Heart right ventricle (tissue), 16 donors: ENCODE results near the gene CGNL1. TPM values are rescaled to one million over a fixed set of nuclear protein-coding genes. Genes with fewer than 3 reads are reported as not detected.
A peak's percentile ranks its signal among the peaks of the same experiment; 100 is the strongest.

Source experiments
- ATAC-seq, 8 donors: fragments of 200-7000 bp; cut with Tn5 transposase; one replicate each; pipeline ENCODE4 v1.9.1; 2020; ENCODE audit warnings: mild to moderate bottlenecking in 8 of 8, moderate library complexity in 8 of 8, moderate number of reproducible peaks in 1 of 8
- DNase-seq, 2 donors: peaks; one replicate each; pipeline ENCODE4 v3.0.0-alpha.2; 2020
- H3K27ac ChIP-seq, 10 donors: fragments of 200-600 bp; sonication (generic) in 2 of 10; one replicate each; pipeline versions ENCODE4 v1.5.0 to v1.8.0; 2020 to 2022; ENCODE audit warnings: mild to moderate bottlenecking in 3 of 10
- H3K27me3 ChIP-seq, 7 donors: fragments of 200-600 bp; one replicate each; pipeline ENCODE4 v1.8.0; 2021 to 2022; ENCODE audit warnings: mild to moderate bottlenecking in 2 of 7
- H3K36me3 ChIP-seq, 9 donors: fragments of 200-600 bp; sonication (generic) in 1 of 9; one replicate each; pipeline versions ENCODE4 v1.5.0 to v1.8.0; 2020 to 2022; ENCODE audit warnings: mild to moderate bottlenecking in 2 of 9
- H3K4me1 ChIP-seq, 9 donors: fragments of 200-600 bp; sonication (generic) in 1 of 9; one replicate each; pipeline versions ENCODE4 v1.5.0 to v1.8.0; 2020 to 2022; ENCODE audit warnings: mild to moderate bottlenecking in 4 of 9
- H3K4me3 ChIP-seq, 10 donors: fragments of 200-600 bp; sonication (generic) in 2 of 10; one replicate each; pipeline versions ENCODE4 v1.5.0 to v1.8.0; 2020 to 2022; ENCODE audit warnings: mild to moderate bottlenecking in 7 of 10, moderate library complexity in 2 of 10
- H3K9me3 ChIP-seq, 11 donors: fragments of 200-600 bp in 10 of 11; sonication (generic) in 2 of 11; one replicate each; pipeline versions ENCODE4 v1.5.0 to v1.8.0; 2013 to 2022; ENCODE audit warnings: mild to moderate bottlenecking in 2 of 11, control low read depth in 1 of 11, moderate library complexity in 1 of 11
- WGBS, 2 donors: extraction: QIAGEN DNeasy Blood & Tissue Kit; methylation state at CpG; one replicate each; pipeline ENCODE4 v1.1.7; 2013; ENCODE audit warnings: inconsistent platforms in 1 of 2; 5-methylcytosine and 5-hydroxymethylcytosine counted together
- intact Hi-C, 10 donors: fragments of 100-400 bp; cut with DNase I; formaldehyde crosslinking; loops; one replicate each; pipeline versions ENCODE4 v1.11.1 to v1.14.2; 2022
- polyA plus RNA-seq, 2 donors: library from polyadenylated mRNA; stranded (reverse); fragments of 200-250 nt; gene quantifications; one replicate each; pipeline ENCODE4 v1.2.3, GENCODE V29; 2013
- total RNA-seq, 10 donors: library from RNA; stranded (reverse); fragmentation: NEBNext Ultra II Directional in 3 of 10; extraction: Animal tissue kit (Norgen Biotek cat#: 25700) in 3 of 10; gene quantifications; one replicate each; pipeline versions ENCODE4 v1.2.1 to v1.2.4, GENCODE V29; 2021 to 2023
- TF ChIP-seq, protein P1 (sequence below), 9 donors: fragments of 200-600 bp; sonication (generic) in 2 of 9; IDR thresholded peaks; one replicate each; pipeline versions ENCODE4 v1.5.0 to v1.8.0; 2021 to 2022; ENCODE audit warnings: antibody characterized with exemption in 9 of 9, mild to moderate bottlenecking in 5 of 9, moderate library complexity in 1 of 9
- donor health status: Arrhythmogenic right ventricular cardiomyopathy.
- donor health status: ischemic (EF 13 %, LVEDD 7.1; RV severe dilation, severe dysfunction).
- donor health status: healthy with polysubstance abuse.
- donor health status: DM: no; HTN: yes; CAD: no.
- donor health status: DM: no; HTN: no; CAD: no.
- donor health status: ischemic (EF 25% LVEDD 6.9; RV normal size, moderate dysfunction).
- donor health status: ischemic (EF 25% LVEDD 5.7; RV mildly dilated, moderate dysfunction).
- donor health status: healthy.
- donor health status: DM: yes; HTN: yes; CAD: no.
- donor health status: Ischemic cardiomyopathy.
- donor health status: ischemic (EF 35%, LVEDD 5.7; RV mildly dilated, moderate dysfunction).
- donor health status: nonischemic (EF 11% LVEDD 7.7; RV severe dilation, severe dysfunction).
- donor health status: DM: yes; HTN: yes; CAD: no.
- donor health status: PGD.
- donor health status: ischemic (EF 29% LVEDD 5.4; RV normal size, mild dysfunction).
- donor health status: nonischemic (EF 23%, LVEDD 6.1; RV moderate dilation, normal function).

Gene CGNL1
- total and polyA plus RNA-seq, 12 donors = 2.7 to 42.9 (median 33.7) TPM

DNA sequence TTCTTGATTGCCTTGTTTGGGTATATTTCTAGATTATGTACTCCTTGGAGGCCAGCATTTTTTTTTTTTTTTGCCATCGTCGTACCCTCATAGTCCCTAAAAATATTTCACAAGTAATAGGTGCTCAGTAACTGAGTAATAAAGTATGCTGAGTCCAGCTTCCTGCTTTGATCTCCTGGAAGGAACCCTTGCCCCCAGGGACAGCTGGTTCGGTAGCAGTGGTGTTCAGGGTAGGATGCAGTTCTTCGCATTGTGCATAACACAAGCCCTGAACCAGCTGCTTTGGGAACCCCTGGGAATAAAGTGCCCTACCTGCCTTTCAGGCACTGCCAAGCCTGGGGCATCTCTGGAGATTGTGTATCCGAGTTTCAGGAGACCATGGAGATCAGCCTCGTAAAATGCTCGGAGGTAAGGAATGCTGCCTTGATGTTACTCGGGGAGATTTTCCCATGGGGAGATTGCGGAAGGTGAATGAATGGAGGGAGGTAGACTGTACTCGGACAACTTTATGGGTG, 223.0 kb downstream of the CGNL1 start:
- TF ChIP-seq, protein P1, sequence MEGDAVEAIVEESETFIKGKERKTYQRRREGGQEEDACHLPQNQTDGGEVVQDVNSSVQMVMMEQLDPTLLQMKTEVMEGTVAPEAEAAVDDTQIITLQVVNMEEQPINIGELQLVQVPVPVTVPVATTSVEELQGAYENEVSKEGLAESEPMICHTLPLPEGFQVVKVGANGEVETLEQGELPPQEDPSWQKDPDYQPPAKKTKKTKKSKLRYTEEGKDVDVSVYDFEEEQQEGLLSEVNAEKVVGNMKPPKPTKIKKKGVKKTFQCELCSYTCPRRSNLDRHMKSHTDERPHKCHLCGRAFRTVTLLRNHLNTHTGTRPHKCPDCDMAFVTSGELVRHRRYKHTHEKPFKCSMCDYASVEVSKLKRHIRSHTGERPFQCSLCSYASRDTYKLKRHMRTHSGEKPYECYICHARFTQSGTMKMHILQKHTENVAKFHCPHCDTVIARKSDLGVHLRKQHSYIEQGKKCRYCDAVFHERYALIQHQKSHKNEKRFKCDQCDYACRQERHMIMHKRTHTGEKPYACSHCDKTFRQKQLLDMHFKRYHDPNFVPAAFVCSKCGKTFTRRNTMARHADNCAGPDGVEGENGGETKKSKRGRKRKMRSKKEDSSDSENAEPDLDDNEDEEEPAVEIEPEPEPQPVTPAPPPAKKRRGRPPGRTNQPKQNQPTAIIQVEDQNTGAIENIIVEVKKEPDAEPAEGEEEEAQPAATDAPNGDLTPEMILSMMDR (IDR thresholded peaks at IDR 0.05) = no peak
- Histone ChIP-seq H3K4me1 (peaks cover 2 to 97% (median 48%) of the 10 kb centered on the region in 9 donors), H3K27ac (peak overlapping the region; percentile 75 to 94 (median 91)), H3K27me3 (no peaks in the 10 kb centered on the region), H3K9me3 (no peaks in the 10 kb centered on the region), H3K4me3 (peak overlapping the region in 9 of 10 donors; percentile 6 to 42 (median 35)), H3K36me3 (peaks cover 0 to 4% (median 0%) of the 10 kb centered on the region in 9 donors)
- WGBS, 2 donors = 42 to 45% methylated on average over 10 of the region's 10 CpGs
- DNase-seq (no peak), ATAC-seq (no peak)
- intact Hi-C loops = loop anchor here in 2 of 10 donors (5.0 kb wide), 3 partner anchors 33 to 38 kb away; no protein-coding TSS in a partner anchor

- Histone ChIP-seq H3K9me3 (no peaks in the 10 kb centered on the region), H3K4me3 (peak overlapping the region in 9 of 10 donors; percentile 6 to 42 (median 35)), H3K4me1 (peaks cover 2 to 97% (median 50%) of the 10 kb centered on the region in 9 donors), H3K27me3 (no peaks in the 10 kb centered on the region), H3K27ac (peak overlapping the region; percentile 75 to 94 (median 91)), H3K36me3 (peaks cover 0 to 13% (median 0%) of the 10 kb centered on the region in 9 donors)
- TF ChIP-seq, protein P1 (IDR thresholded peaks at IDR 0.05) = no peak
- 62 to 80% methylated on average over 1 of the region's 1 CpG for WGBS, 2 donors
- DNase-seq (no peak), ATAC-seq (no peak)
- intact Hi-C loops = no loop called here
Observed at GRCh38 chr15:57600197-57600596, 223.9 kb downstream of the CGNL1 start.

Other genes starting within 250 kb of the CGNL1 start
- 1,000 to 10,000 TPM in 4 of 10 donors, 100 to 1,000 TPM in 6; 505 to 1,280 (median 954) TPM for gene MYZAP, start 215.4 kb downstream of the CGNL1 start, total RNA-seq
- 100 to 1,000 TPM; 197 to 303 TPM for gene MYZAP, start 215.4 kb downstream of the CGNL1 start, polyA plus RNA-seq